Measurements from ENCODE around the gene SMO.
"Not testable (repeated sequence)": the region's sequence is repeated elsewhere in the genome, so short reads cannot be mapped to it uniquely, and the experiment has no call there.

SMO gene

DNA sequence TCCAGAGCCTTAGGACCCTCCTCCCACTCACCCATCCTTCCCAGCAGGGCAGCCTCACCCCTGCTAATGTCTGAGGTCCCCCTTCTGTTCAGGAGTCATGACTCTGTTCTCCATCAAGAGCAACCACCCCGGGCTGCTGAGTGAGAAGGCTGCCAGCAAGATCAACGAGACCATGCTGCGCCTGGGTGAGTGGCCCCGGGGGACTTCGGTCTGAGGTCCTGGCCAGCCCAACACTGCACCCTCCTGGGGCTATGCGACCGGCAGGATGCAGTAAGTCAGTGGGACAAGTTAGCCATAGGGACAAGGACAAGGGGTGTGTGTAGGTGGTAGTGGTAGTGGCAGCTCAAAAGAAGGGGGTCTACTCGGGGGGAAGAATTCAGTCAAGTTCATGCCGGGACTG is 20.2 kb downstream of the SMO start:
- in situ Hi-C loops (cut with MboI; ENCODE audit: low sequenced_read_pairs) = no loop called here

- in situ Hi-C loops (cut with MboI; ENCODE audit: low sequenced_read_pairs) = no loop called here
Observed at GRCh38 chr7:129209067-129209926, 20.9 kb downstream of the SMO start.

DNA sequence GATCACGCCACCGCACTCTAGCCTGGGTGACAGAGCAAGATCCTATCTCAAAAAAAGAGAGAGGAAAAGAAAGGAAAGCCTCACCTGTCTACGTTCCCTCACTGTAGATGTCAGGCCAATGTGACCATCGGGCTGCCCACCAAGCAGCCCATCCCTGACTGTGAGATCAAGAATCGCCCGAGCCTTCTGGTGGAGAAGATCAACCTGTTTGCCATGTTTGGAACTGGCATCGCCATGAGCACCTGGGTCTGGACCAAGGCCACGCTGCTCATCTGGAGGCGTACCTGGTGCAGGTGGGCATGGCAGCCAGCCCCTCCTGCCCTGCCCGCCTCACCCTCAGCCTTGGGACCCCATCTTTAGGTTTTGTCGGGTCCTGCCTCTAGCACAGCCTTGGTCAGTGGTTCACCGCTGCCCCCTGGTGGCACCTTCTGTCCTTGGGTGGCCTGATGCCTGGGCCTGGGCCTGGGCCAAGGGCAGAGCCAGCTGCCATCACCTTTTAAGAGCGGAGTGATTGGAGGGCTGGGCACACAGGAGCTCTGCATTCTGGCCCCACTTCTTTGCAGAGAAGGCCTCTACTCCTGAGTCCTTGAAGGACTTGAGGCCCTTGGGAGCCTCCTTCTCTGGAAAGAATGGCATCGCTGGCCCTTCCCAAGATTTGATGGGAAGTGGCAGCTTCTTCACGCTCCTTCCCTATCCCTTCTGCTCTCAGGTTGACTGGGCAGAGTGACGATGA is 22.0 kb downstream of the SMO start:
- in situ Hi-C loops (cut with MboI; ENCODE audit: low sequenced_read_pairs) = no loop called here

- in situ Hi-C loops (cut with MboI; ENCODE audit: low sequenced_read_pairs) = no loop called here
Observed at GRCh38 chr7:129210989-129211312, 22.5 kb downstream of the SMO start.

DNA sequence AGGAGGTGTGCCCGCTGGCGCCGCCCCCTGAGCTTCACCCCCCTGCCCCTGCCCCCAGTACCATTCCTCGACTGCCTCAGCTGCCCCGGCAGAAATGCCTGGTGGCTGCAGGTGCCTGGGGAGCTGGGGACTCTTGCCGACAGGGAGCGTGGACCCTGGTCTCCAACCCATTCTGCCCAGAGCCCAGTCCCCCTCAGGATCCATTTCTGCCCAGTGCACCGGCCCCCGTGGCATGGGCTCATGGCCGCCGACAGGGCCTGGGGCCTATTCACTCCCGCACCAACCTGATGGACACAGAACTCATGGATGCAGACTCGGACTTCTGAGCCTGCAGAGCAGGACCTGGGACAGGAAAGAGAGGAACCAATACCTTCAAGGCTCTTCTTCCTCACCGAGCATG is 23.7 kb downstream of the SMO start:
- in situ Hi-C loops (cut with MboI; ENCODE audit: low sequenced_read_pairs) = no loop called here

DNA sequence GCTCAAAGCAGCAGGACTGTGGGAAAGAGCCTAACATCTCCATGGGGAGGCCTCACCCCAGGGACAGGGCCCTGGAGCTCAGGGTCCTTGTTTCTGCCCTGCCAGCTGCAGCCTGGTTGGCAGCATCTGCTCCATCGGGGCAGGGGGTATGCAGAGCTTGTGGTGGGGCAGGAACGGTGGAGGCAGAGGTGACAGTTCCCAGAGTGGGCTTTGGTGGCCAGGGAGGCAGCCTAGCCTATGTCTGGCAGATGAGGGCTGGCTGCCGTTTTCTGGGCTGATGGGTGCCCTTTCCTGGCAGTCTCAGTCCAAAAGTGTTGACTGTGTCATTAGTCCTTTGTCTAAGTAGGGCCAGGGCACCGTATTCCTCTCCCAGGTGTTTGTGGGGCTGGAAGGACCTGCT is 24.2 kb downstream of the SMO start:
- in situ Hi-C loops (cut with MboI; ENCODE audit: low sequenced_read_pairs) = no loop called here

DNA sequence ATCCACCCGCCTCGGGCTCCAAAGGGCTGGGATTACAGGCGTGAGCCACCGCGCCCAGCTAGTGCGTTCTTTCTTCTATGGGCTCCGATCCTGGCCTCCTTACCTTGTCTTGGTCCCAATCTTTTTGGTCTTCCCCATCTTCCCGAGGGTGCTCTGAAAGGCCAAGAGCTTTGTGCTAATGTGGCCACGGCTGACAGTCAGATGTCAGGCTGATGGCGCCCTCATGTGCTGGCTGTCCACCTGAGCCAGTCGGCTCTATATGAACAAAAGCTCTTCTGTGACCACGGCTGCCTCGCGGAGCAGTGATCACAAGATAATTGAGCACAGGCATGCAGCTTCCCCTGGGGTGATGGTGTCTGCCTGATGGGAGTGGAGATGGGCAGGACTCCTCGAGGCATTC is 25.4 kb downstream of the SMO start:
- in situ Hi-C loops (cut with MboI; ENCODE audit: low sequenced_read_pairs) = no loop called here

DNA sequence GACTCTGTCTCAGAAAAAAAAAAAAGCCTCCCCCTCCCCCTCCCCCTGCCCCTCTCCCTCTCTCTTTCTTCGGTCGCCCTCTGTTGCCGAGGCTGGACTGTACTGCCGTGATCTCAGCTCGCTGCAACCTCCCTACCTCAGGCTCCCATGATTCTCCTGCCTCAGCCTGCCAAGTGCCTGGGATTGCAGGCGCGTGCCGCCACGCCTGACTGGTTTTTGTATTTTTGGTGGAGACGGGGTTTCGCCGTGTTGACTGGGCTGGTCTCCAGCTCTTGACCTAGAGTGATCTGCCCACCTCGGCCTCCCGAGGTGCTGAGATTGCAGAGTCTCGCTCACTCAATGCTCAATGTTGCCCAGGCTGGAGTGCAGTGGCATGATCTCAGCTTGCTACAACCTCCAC is 27.3 kb downstream of the SMO start:
- in situ Hi-C loops (cut with MboI; ENCODE audit: low sequenced_read_pairs) = not testable (repeated sequence)

GRCh38 chr7:129216101-129216715 is 27.8 kb downstream of the SMO start:
- in situ Hi-C loops (cut with MboI; ENCODE audit: low sequenced_read_pairs) = not testable (repeated sequence)

DNA sequence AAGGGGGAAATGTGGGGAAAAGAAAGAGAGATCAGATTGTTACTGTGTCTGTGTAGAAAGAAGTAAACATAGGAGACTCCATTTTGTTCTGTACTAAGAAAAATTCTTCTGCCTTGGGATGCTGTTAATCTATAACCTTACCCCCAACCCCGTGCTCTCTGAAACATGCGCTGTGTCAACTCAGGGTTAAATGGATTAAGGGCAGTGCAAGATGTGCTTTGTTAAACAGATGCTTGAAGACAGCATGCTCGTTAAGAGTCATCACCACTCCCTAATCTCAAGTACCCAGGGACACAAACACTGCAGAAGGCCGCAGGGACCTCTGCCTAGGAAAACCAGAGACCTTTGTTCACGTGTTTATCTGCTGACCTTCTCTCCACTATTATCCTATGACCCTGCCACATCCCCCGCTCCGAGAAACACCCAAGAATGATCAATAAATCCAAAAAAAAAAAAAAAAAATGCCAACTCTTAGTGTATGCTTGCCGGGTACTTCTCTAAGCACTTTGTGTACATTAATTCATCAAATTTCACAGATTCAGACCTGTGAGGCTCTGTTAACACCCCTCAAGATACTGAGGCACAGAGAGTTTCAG is 28.5 kb downstream of the SMO start:
- in situ Hi-C loops (cut with MboI; ENCODE audit: low sequenced_read_pairs) = not testable (repeated sequence)

DNA sequence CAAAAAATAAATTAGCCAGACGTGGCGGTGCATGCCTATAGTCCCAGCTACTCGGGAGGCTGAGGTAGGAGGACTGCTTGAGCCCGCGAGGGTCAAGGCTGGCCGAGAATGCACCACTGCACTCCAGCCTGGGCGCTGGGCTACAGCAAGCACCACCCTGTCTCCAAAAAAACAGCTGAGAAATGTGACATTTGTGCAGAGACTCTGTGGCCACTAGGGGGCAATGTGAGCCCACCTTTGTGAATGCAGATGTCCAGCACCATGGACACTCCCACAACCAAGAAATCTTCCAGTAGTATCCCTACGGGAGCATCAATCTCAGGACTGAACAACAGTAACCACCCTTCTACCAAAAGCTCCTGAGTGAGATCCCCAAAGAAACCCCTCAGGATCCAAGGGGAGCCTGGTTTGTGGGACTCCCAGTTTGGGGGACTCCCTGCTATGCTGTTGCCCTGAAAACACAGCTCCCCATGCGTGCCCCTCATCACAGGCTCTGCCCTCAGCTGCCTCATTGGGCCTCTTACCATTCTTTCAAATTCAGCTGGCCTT is 30.2 kb downstream of the SMO start:
- in situ Hi-C loops (cut with MboI; ENCODE audit: low sequenced_read_pairs) = no loop called here

GRCh38 chr7:129219166-129219565 is 30.7 kb downstream of the SMO start:
- in situ Hi-C loops (cut with MboI; ENCODE audit: low sequenced_read_pairs) = not testable (repeated sequence)

DNA sequence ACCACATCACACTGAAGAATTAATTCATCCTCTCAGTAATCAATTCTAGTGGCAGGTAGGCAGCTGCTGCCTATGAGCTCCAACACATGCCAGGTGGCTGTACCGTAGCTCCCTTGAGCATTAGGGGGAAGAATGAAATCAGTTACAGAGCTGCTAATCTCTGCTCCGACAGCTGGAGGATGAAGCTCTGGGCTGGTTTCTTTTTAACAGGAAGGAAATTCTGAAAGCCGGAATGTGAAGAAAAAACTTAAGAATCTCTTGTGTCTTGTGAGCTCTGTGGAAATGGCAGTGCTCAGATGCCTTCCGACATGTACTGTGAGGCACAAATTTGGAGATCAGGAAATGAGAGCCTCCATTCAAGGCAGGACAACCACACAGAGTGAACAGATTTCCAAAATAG is 33.6 kb downstream of the SMO start:
- in situ Hi-C loops (cut with MboI; ENCODE audit: low sequenced_read_pairs) = no loop called here

DNA sequence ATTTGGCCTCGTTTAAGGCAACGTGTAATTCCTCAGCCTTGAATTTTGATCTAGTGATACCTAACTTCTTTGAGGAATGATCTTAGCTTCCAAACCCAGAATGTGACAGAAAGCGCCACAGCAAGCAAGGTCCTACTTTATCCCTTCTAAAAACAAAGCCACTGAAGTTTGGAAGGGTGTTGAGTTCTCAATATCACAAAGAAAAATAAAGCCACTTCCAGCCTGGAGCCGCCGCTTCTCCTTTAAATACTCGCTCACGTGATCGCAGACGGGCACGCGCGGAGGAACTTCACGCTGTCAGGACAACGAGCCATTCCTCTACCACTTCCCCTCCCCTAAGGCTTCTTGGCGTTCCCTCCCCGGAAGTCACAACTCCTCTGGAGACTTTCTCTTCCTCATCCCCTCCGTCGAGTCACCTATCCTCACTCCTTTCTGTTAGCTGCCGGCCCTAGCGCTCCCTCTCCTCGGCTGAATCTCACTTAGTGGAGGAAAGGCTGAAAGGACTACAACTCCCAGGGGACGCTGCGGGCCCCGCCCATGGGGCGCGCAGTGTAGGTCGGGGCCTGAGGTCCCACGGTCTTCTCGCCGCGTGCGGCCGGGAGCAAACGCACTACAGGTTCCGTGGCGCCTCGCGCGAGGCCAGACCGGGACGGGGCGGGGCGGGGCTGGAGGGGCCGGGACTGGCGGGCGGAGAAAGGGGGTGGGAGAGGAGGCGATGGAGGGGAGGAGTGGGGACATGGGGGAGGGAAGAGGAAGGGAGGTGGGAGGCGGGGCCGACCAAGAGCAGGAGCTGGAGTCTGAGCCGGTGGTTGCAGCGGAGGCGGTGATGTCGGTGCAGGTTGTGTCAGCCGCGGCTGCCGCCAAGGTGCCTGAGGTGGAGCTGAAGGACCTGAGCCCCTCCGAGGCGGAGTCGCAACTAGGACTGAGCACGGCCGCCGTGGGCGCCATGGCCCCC is 36.1 kb downstream of the SMO start, which contains the start of gene AHCYL2:
Gene AHCYL2 (plus strand): TSS at position 780 of the 955 bp plus-strand sequence.
- in situ Hi-C loops (cut with MboI; ENCODE audit: low sequenced_read_pairs) = no loop called here

- in situ Hi-C loops (cut with MboI; ENCODE audit: low sequenced_read_pairs) = no loop called here
Observed at GRCh38 chr7:129225206-129225930, 36.9 kb downstream of the SMO start.

- in situ Hi-C loops (cut with MboI; ENCODE audit: low sequenced_read_pairs) = no loop called here
Observed at GRCh38 chr7:129225931-129226572, 37.6 kb downstream of the SMO start.

- in situ Hi-C loops (cut with MboI; ENCODE audit: low sequenced_read_pairs) = no loop called here
Observed at GRCh38 chr7:129227646-129228578, 39.5 kb downstream of the SMO start.

- in situ Hi-C loops (cut with MboI; ENCODE audit: low sequenced_read_pairs) = no loop called here
Observed at GRCh38 chr7:129228633-129229032, 40.2 kb downstream of the SMO start.

All from HL-60/S4 treated with phorbol 12-myristate 13-acetate at 8.2 ng/mL for 4 days and 3 days (cell line).